Left forelimb (tissue), 1 donor: Measurements from ENCODE around the gene ACTRT3.
A peak's percentile ranks its signal among the peaks of the same experiment; 100 is the strongest.

Source experiments
- DNase-seq: peaks from one replicate; pipeline ENCODE4 v3.0.0-alpha.2; 2018; ENCODE audit warnings: low spot score

ACTRT3 gene

GRCh38 chr3:169769287-169770181, at the start of gene ACTRT3:
TSS of gene ACTRT3 (minus strand) at chr3:169769561. CDS start at chr3:169769520, 41 bp downstream.
- DNase-seq = peak; percentile 83

DNA sequence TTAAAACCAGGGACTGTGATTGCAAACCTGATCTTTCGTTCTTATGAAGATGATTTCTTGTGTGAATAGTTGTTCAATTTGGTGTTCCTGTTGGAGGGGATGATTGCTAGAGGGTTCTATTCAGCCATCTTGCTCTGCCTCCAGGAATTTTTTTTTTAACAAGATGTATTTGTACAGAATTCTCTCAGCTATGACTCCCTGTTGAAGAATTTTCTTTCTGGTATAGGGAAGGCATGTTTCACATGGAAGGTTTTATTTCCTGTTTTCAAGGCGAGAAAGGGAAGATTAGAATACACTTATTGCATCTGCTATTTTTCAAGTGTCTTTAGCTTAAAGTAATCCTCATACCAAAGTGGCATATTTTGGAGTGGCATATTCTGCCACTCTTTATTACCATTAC, 49.0 kb upstream of the ACTRT3 start:
- no peak for DNase-seq

DNA sequence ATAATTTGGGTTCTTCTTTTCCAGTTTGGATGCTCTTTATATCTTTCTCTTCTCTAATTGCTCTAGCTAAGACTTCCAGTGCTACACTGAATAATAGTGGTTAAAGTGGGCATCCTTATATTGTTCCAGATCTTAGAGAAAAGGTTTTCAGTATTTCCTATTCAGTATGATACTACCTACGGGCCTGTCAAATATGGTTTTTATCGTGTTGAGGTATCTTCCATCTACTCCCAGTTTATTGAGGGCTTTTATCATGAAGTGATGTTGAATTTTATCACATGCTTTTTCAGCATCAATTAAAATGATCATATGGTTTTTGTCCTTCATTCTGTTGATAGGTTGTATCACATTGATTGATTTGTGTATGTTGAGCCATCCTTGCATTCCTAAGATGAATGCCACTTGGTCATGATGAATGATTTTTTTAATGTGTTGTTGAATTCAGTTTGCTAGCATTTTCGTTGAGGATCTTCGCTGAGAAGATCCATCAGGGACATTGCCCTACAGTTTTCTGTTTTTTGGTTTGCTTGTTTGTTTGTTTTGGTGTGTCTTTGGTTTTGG, 46.3 kb upstream of the ACTRT3 start:
- DNase-seq = no peak

DNA sequence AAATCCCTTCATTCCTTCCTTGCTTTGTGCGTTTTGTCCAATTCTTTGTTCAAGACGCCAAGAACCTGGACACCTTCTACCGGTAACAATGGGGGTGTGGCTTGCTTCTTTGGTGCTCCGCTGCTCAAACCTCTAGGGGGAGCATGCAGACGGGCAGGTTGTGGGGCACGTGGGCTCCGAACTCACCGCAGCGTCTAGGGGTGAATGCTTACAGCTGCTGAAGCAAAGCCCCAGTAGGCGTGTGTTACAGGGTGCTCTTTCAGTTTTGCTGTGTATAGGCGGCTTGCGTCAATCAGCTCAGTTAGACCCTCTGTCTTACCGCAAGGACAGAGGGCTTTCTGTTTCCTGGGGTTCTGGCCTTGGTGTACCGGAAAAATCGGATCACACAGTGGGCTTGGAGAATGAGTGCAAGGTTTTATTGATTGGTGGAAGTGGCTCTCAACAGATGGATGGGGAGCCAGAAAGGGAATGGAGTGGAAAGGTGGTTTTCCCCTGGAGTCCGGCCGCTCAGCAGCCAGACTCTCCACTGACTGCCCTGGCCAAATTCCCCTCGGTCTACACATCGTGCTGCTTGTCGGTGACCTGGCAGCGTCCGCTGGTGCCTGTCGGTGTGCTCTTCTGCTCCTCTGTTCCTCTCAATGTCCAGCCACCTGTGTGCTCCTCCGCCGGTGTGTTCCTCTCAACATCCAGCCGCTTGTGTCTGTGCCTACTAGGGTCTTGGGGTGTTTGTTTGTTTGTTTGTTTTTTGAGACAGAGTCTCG, 44.6 kb upstream of the ACTRT3 start:
- DNase-seq = no peak

GRCh38 chr3:169813278-169813677, 43.9 kb upstream of the ACTRT3 start:
- DNase-seq = no peak

GRCh38 chr3:169812332-169813235, 43.2 kb upstream of the ACTRT3 start, which contains the start of the genes LRRC34 and LRRIQ4:
TSS of gene LRRC34 (minus strand) at chr3:169812904. CDS start at chr3:169812548, 356 bp downstream.
TSS of gene LRRIQ4 (plus strand) at chr3:169812870. CDS start at chr3:169821922, 9,052 bp downstream.
- DNase-seq = peak; percentile 84

DNA sequence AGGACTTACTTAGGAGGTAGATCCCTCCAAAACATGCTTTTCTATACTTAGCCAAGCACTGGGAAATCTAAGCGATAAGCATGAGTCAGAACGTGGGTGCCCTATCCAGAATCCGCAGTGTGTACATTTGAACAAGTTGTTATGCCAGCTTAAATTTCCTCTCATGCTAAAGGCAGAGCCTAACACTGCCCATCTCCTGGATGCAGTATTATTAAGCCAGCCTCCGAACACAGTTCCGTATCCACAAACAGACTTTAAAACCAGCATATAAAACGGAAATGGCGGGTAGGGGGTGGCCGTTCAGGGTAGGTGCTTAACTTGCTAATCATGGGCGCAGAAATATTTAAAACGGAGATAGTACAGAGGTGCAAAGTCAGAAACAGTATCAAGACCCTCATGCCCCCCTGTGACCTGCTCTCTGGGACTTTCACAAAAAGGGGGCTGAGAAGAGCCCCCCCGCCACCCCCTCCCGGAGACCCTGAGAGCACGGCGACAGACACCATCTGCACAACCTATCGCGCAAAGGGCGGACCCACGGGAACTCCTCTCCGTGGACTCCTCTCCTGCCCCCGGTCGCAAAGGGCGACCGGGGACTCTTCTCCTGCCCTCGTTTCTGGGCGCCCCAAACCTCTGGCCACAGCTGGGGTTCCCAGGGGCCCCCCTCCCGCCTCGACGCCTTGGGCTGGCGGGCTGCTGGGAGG, 42.4 kb upstream of the ACTRT3 start:
- DNase-seq = peak; percentile 73

GRCh38 chr3:169809230-169809795, 40.0 kb upstream of the ACTRT3 start:
- no peak for DNase-seq

- no peak for DNase-seq
Measured at GRCh38 chr3:169804681-169805080, 35.3 kb upstream of the ACTRT3 start.

DNA sequence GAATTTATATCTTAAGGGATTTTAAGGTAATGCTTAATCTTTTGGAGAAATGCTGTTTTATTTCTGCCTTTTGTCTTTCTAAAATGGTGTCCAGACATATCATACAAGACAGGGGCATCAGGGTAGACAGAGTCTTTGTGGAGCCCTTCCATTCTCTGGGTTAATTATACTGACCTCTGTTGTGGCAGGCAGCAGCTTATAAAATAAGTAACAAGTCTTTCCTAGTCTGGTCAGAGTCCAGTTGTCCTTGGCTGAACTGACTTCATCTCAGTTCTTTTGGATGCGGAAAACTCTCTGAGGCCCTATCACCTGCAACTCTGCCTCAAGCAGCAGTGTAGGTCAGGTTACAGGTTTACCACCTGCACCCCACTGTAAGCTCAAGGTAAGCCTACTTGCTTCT, 23.0 kb upstream of the ACTRT3 start:
- DNase-seq = no peak

- no peak for DNase-seq
Measured at GRCh38 chr3:169790687-169791429, 21.5 kb upstream of the ACTRT3 start.

DNA sequence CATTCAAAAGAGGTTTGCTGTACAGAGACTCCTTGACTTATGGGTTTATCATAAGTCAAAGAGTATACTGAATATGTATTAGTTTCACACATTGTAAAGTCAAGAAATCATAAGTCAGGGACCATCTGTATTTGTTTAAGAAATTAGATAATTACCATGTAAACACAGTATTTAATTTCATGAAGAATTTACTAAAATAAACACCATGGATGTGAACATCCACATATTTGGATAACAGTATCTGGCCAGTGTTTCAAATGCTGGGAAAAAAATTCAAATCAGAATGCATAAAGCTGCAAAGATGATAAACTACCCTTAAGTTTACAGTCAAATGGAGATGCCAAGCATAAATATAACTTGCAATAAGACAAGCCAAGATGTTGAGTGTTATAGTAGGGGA, 20.9 kb upstream of the ACTRT3 start:
- DNase-seq = no peak

DNA sequence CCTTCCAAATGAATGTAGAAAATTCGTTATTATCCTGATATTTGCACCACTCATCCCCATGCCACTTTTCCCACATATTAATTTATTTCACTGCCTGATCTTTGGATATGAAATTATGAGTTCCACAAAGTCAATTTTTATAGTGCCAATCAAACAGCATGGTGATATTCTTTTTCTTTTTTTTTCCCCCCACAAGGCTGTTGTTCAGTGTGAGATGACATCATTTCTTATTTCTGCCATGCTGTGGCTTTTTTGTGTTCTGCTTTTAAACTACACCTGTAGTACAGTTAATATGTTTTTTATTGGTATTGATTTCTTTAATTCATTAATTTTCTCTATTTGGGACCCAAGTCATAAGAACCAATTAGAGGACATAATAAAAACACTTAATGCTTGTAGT, 18.4 kb upstream of the ACTRT3 start:
- no peak for DNase-seq

DNA sequence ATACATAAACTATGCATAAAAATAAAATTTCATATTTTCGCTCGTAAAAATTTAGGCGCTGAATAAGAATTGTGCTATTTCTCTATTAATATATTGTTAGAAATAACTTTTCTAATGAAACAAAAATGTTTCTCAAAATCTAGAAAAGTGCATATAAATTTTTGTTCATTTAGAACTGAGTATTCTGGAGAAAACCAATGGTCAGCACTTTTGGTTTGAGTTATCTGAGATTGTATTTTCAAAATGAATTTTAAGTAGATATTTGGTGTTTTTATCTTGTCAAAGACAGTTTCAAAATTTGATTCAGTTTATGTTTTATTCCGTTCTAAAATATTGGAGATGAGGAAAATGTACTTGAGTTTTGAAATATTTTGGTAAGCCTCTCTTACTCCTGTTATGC, 17.8 kb upstream of the ACTRT3 start:
- no peak for DNase-seq

GRCh38 chr3:169781209-169781855, 12.0 kb upstream of the ACTRT3 start:
- no peak for DNase-seq

- DNase-seq = no peak
Measured at GRCh38 chr3:169780742-169781141, 11.4 kb upstream of the ACTRT3 start.

GRCh38 chr3:169777822-169778221, 8.5 kb upstream of the ACTRT3 start:
- no peak for DNase-seq

- no peak for DNase-seq
Measured at GRCh38 chr3:169774186-169774585, 4.8 kb upstream of the ACTRT3 start.
